Fibroblast of lung (primary cell): ENCODE measurements around the gene SLC22A5. TPM values are rescaled to one million over a fixed set of nuclear protein-coding genes. Genes with fewer than 3 reads are reported as not detected.

Source experiments
- DNase-seq, 2 donors: peaks; one replicate each; pipeline versions ENCODE4 v3.0.0 to v3.0.0-alpha.2; 2010; ENCODE audit warnings: low read depth in 2 of 2
- H2AFZ ChIP-seq: 2 replicates; pipeline ENCODE4 v1.5.1; 2012; ENCODE audit warnings: low read length, control low read depth, inconsistent platforms
- H3K27ac ChIP-seq: 2 replicates; pipeline ENCODE4 v1.5.1; 2011; ENCODE audit warnings: low read length, control low read depth; ENCODE audit not compliant: insufficient read depth
- H3K27me3 ChIP-seq: 2 replicates; pipeline ENCODE4 v1.5.1; 2011; ENCODE audit warnings: mild to moderate bottlenecking, low read length; ENCODE audit not compliant: control insufficient read depth, insufficient read depth
- H3K36me3 ChIP-seq: 2 replicates; pipeline ENCODE4 v1.5.1; 2011; ENCODE audit warnings: low read length; ENCODE audit not compliant: control insufficient read depth, insufficient read depth
- H3K4me1 ChIP-seq: 2 replicates; pipeline ENCODE4 v1.5.1; 2011; ENCODE audit warnings: low read length; ENCODE audit not compliant: control insufficient read depth, insufficient read depth; ENCODE audit errors: extremely low read depth
- H3K4me2 ChIP-seq: 2 replicates; pipeline ENCODE4 v1.5.1; 2011; ENCODE audit warnings: low read length, control low read depth; ENCODE audit not compliant: insufficient read depth; ENCODE audit errors: extremely low read depth
- H3K4me3 ChIP-seq, 4 experiments: fragments of 200-600 bp in 1 of 4; sonication (generic) in 1 of 4; replicated peaks in 1 of 4; 2 replicates each; pipeline ENCODE4 v1.5.1; 2011 to 2016; ENCODE audit warnings: low read length in 4 of 4, low read depth in 3 of 4, mild to moderate bottlenecking in 3 of 4, control low read depth in 2 of 4, inconsistent platforms in 1 of 4, mixed read lengths in 1 of 4; ENCODE audit not compliant: insufficient read depth in 1 of 4; ENCODE audit errors: control extremely low read depth in 1 of 4
- H3K79me2 ChIP-seq: 2 replicates; pipeline ENCODE4 v1.5.1; 2012; ENCODE audit warnings: mild to moderate bottlenecking, low read length, inconsistent platforms; ENCODE audit not compliant: control insufficient read depth, insufficient read depth
- H3K9ac ChIP-seq: 2 replicates; pipeline ENCODE4 v1.5.1; 2011; ENCODE audit warnings: mild to moderate bottlenecking, low read length, control low read depth; ENCODE audit not compliant: insufficient read depth
- H3K9me3 ChIP-seq: 2 replicates; pipeline ENCODE4 v1.5.1; 2012; ENCODE audit warnings: low read depth, low read length; ENCODE audit not compliant: control insufficient read depth, insufficient read depth
- H4K20me1 ChIP-seq: 2 replicates; pipeline ENCODE4 v1.5.1; 2011; ENCODE audit warnings: low read length; ENCODE audit not compliant: control insufficient read depth, insufficient read depth; ENCODE audit errors: extremely low read depth
- EZH2 ChIP-seq: IDR thresholded peaks from 2 replicates; pipeline ENCODE4 v1.5.1; 2012; ENCODE audit warnings: low read length, control low read depth, mild to moderate bottlenecking; ENCODE audit errors: missing control alignments
- polyA plus RNA-seq, 2 donors: library from polyadenylated mRNA; depleted of rRNA in 1 of 2; stranded (reverse) in 1 of 2; unstranded in 1 of 2; fragments of >200 nt; gene quantifications; 2 replicates each; pipeline ENCODE4 v1.2.1, GENCODE V29; 2011 to 2012; ENCODE audit warnings: missing spikeins in 1 of 2
- total RNA-seq: library from RNA; depleted of rRNA; stranded (reverse); fragments of >200 nt; gene quantifications from 2 replicates; pipeline ENCODE4 v1.2.1, GENCODE V29; 2014
- TF ChIP-seq, protein P1 (sequence below), 2 donors: IDR thresholded peaks in 1 of 2; conservative IDR thresholded peaks in 1 of 2; 1 replicate in 1 of 2; 2 replicates in 1 of 2; pipeline ENCODE4 v1.5.1; 2011 to 2012; ENCODE audit warnings: low read length in 2 of 2, control low read depth in 1 of 2, inconsistent platforms in 1 of 2, low read depth in 1 of 2, mild to moderate bottlenecking in 1 of 2

The SLC22A5 gene
- total and polyA plus RNA-seq, 2 donors (not counting 1 experiment from before 2014, with no cell fraction given): 3.4 to 8.8 TPM

DNA sequence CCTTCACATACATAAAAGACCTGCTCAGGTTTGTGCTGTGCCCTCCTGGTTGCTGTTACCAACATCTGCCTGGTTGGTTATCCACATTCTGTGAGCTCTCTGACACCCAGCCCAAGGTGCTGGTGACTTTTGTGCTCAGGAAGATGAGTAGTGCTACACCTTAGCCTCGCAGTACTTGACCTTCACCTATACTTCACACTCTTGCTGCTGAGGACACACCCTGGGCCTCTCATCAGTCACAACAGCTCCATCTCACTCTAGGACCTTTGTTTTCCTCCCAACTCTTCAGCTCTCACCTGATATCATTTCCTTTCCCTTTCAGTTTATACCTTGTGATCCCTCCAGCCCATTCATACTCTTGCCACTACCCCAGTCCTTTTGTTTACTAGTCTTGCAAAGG is 10.7 kb upstream of the SLC22A5 start:
- Histone ChIP-seq H3K27me3 (peaks cover 2% of the 10 kb centered on the region), H4K20me1 (no peaks in the 10 kb centered on the region), H3K4me2 (no peak overlapping the region), H3K27ac (no peak overlapping the region), H2AFZ (no peak overlapping the region), H3K4me3 (no peak overlapping the region), H3K9ac (no peak overlapping the region), H3K36me3 (no peaks in the 10 kb centered on the region), H3K9me3 (no peaks in the 10 kb centered on the region), H3K4me1 (peaks cover 3% of the 10 kb centered on the region), H3K79me2 (no peaks in the 10 kb centered on the region)
- no peak for DNase-seq
- TF ChIP-seq, protein P1, sequence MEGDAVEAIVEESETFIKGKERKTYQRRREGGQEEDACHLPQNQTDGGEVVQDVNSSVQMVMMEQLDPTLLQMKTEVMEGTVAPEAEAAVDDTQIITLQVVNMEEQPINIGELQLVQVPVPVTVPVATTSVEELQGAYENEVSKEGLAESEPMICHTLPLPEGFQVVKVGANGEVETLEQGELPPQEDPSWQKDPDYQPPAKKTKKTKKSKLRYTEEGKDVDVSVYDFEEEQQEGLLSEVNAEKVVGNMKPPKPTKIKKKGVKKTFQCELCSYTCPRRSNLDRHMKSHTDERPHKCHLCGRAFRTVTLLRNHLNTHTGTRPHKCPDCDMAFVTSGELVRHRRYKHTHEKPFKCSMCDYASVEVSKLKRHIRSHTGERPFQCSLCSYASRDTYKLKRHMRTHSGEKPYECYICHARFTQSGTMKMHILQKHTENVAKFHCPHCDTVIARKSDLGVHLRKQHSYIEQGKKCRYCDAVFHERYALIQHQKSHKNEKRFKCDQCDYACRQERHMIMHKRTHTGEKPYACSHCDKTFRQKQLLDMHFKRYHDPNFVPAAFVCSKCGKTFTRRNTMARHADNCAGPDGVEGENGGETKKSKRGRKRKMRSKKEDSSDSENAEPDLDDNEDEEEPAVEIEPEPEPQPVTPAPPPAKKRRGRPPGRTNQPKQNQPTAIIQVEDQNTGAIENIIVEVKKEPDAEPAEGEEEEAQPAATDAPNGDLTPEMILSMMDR (conservative IDR thresholded peaks at IDR 0.05 in 1 of 2, IDR thresholded peaks at IDR 0.05 in 1 of 2; ENCODE audit: low read depth in 1 of 2, low read length in 2 of 2): no peak
- TF ChIP-seq EZH2: no peak

DNA sequence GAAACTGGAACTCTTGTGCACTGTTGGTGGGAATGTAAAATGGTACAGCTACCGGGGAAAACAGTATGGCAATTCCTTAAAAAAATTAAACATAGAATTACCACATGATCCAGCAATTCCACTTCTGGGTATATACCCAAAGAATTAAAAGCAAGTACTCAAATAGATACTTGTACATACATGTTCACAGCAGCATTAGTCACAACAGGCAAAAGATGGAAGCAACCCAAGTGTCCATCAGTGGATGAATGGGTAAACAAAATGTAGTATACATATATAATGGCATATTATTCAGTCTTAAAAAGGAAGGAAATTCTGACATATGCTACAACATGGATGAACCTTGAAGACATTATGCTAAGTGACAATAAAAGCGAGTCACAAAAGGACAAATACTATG is 7.4 kb upstream of the SLC22A5 start:
- Histone ChIP-seq H3K4me2 (no peak overlapping the region), H3K27ac (no peak overlapping the region), H3K79me2 (no peaks in the 10 kb centered on the region), H3K9me3 (no peaks in the 10 kb centered on the region), H3K36me3 (no peaks in the 10 kb centered on the region), H3K9ac (no peak overlapping the region), H3K27me3 (no peaks in the 10 kb centered on the region), H2AFZ (no peak overlapping the region), H3K4me3 (no peak overlapping the region), H4K20me1 (no peaks in the 10 kb centered on the region), H3K4me1 (peaks cover 3% of the 10 kb centered on the region)
- TF ChIP-seq, protein P1 (conservative IDR thresholded peaks at IDR 0.05 in 1 of 2, IDR thresholded peaks at IDR 0.05 in 1 of 2; ENCODE audit: low read depth in 1 of 2, low read length in 2 of 2): no peak
- no peak for TF ChIP-seq EZH2
- no peak for DNase-seq

DNA sequence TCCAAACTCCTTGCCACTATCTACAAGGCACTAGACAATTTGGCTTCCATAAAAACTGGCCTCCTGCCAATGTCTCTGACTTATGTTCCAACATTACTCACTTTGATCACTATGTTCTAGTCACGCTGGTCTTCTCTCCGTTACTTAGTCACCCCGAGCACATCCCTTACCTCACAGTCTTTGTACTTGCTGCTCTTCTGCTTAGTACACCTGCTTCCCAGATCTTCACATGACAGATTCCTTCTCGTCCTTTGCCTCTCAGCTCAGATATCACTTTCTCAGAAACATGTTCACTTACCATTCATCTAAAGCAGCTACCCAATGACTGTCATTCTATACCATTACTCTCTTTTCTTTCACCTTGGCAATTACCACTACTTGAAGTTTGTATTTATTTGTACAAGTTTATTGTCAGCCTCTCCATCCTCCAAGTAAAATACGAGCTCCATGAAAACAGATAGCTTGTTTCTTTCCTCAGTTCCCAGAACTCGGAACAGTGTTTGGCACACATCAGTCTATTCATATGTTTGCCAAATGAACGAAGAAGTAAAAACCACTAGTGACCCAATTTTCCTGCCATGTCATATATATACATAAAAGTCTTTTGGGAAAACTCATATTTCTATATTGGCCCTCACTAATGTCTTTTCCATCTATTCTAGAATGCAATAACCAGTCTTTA is 5.9 kb upstream of the SLC22A5 start:
- Histone ChIP-seq H3K27me3 (no peaks in the 10 kb centered on the region), H2AFZ (no peak overlapping the region), H3K9me3 (no peaks in the 10 kb centered on the region), H3K4me1 (peaks cover 3% of the 10 kb centered on the region), H3K4me3 (no peak overlapping the region), H3K79me2 (no peaks in the 10 kb centered on the region), H3K4me2 (no peak overlapping the region), H3K27ac (no peak overlapping the region), H3K36me3 (no peaks in the 10 kb centered on the region), H4K20me1 (no peaks in the 10 kb centered on the region), H3K9ac (no peak overlapping the region)
- peak; percentile 85 to 94 for DNase-seq
- no peak for TF ChIP-seq EZH2
- TF ChIP-seq, protein P1 (conservative IDR thresholded peaks at IDR 0.05 in 1 of 2, IDR thresholded peaks at IDR 0.05 in 1 of 2; ENCODE audit: low read depth in 1 of 2, low read length in 2 of 2): no peak
